ENCODE results near the gene UNC119B. TPM values are rescaled to one million over a fixed set of nuclear protein-coding genes. Genes with fewer than 3 reads are reported as not detected.

The UNC119B gene
- total RNA-seq, 1 donor from 2014 or later = 12.9 TPM

DNA sequence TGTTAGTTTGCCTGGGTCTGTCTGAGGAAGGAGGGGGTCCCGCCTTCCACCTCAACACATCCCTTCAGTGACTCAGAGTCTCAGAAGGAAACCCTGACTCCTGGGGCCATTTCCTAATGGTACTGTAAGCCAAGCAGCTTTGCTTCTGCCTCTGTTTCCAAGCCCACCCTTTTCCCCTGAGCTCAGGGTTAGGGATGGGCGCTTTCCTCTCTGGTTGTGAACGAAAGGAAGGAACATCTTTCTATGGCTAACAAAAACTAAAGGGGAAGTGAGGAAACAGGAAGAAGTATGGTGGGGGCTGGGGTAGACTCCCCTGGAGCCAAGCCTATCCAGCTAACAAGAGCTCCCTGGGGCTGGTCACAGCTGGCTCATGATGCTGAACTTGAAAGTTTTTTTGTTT is 11.6 kb upstream of the UNC119B start:
- H3K36me3 ChIP-seq (ENCODE audit: control insufficient read depth, insufficient read depth, low read length) = peaks cover 27% of the 10 kb centered on the region
- no peak overlapping the region for H3K4me3 ChIP-seq (ENCODE audit: low read depth, low read length)
- TF ChIP-seq, protein P1, sequence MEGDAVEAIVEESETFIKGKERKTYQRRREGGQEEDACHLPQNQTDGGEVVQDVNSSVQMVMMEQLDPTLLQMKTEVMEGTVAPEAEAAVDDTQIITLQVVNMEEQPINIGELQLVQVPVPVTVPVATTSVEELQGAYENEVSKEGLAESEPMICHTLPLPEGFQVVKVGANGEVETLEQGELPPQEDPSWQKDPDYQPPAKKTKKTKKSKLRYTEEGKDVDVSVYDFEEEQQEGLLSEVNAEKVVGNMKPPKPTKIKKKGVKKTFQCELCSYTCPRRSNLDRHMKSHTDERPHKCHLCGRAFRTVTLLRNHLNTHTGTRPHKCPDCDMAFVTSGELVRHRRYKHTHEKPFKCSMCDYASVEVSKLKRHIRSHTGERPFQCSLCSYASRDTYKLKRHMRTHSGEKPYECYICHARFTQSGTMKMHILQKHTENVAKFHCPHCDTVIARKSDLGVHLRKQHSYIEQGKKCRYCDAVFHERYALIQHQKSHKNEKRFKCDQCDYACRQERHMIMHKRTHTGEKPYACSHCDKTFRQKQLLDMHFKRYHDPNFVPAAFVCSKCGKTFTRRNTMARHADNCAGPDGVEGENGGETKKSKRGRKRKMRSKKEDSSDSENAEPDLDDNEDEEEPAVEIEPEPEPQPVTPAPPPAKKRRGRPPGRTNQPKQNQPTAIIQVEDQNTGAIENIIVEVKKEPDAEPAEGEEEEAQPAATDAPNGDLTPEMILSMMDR (IDR thresholded peaks at IDR 0.05; ENCODE audit: insufficient read depth, low read length, severe bottlenecking) = no peak
- FAIRE-seq = no peak
- no peak for DNase-seq (ENCODE audit: low read depth)
- no peaks in the 10 kb centered on the region for H3K27me3 ChIP-seq (ENCODE audit: control insufficient read depth, insufficient read depth, low read length)

DNA sequence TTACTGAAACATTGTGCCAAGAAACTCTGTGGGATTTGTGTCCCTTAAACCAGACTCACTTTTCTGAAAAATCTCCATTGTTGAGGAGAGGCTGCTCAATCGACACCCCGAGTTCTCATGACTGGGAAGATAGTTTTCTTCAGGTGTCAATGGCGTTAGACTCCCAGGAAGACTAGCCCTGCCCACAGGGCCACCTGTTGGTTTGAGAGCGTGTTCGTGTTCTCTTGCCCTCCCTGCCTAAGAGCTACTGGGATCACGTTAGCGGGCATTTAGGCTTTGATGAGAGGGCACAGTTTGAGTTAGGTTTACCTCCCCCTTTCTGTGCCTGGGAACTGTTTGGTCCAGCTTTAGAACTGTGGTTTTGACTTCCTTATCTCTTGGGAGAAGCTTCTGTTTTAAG is 10.7 kb upstream of the UNC119B start:
- Histone ChIP-seq H3K27me3 (ENCODE audit: control insufficient read depth, insufficient read depth, low read length) (no peaks in the 10 kb centered on the region), H3K4me3 (ENCODE audit: low read depth, low read length) (no peak overlapping the region), H3K36me3 (ENCODE audit: control insufficient read depth, insufficient read depth, low read length) (peaks cover 23% of the 10 kb centered on the region)
- DNase-seq (ENCODE audit: low read depth) (no peak), FAIRE-seq (no peak)
- TF ChIP-seq, protein P1 (IDR thresholded peaks at IDR 0.05; ENCODE audit: insufficient read depth, low read length, severe bottlenecking) = no peak

DNA sequence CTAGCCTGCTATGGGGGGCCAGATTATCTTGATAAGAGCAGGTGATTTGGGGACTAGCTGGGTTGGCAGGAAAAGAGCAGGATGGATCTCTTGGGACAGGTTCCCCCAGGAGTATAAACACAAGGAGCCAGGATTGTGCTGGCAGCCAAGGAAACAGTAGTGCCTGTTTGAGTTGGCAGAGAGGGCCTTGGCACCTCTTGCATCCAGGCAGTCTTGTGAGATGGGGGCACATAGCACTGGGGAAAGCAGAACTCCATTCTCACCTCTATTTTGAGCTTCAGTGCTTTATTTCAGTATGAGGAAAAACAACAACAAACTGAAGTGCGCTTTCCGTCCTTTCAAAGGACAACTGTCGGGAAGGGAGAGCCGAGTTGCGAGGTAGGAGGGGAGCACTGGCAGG is 9.4 kb upstream of the UNC119B start:
- no peak for FAIRE-seq

DNA sequence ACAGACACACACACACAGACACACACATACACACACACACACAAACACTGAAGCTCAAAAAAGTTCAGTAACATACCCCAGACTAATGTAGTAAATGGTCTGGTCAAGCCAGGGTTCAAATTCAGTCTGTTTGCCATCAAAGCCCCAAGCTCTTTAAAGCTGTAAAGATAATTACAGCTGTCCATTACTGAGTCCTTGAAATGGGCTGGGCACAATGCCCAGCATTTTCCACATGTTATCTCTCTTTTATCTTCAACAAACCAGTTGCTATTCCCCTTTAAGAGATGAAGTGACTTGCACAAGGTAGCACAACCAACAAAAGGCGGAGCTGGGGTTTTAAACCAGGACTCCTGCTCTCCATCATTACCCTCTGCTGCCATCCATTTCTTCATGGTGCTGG is 7.6 kb upstream of the UNC119B start:
- Histone ChIP-seq H3K36me3 (ENCODE audit: control insufficient read depth, insufficient read depth, low read length) (peaks cover 10% of the 10 kb centered on the region), H3K4me3 (ENCODE audit: low read depth, low read length) (no peak overlapping the region), H3K27me3 (ENCODE audit: control insufficient read depth, insufficient read depth, low read length) (no peaks in the 10 kb centered on the region)
- FAIRE-seq (no peak), DNase-seq (ENCODE audit: low read depth) (no peak)
- TF ChIP-seq, protein P1 (IDR thresholded peaks at IDR 0.05; ENCODE audit: insufficient read depth, low read length, severe bottlenecking) = no peak

More for the DNA sequence above, 9.4 kb upstream of the UNC119B start:
- no peak for DNase-seq (ENCODE audit: low read depth)
- Histone ChIP-seq H3K27me3 (ENCODE audit: control insufficient read depth, insufficient read depth, low read length) (no peaks in the 10 kb centered on the region), H3K36me3 (ENCODE audit: control insufficient read depth, insufficient read depth, low read length) (peaks cover 18% of the 10 kb centered on the region), H3K4me3 (ENCODE audit: low read depth, low read length) (no peak overlapping the region)
- TF ChIP-seq, protein P1 (IDR thresholded peaks at IDR 0.05; ENCODE audit: insufficient read depth, low read length, severe bottlenecking) = no peak

DNA sequence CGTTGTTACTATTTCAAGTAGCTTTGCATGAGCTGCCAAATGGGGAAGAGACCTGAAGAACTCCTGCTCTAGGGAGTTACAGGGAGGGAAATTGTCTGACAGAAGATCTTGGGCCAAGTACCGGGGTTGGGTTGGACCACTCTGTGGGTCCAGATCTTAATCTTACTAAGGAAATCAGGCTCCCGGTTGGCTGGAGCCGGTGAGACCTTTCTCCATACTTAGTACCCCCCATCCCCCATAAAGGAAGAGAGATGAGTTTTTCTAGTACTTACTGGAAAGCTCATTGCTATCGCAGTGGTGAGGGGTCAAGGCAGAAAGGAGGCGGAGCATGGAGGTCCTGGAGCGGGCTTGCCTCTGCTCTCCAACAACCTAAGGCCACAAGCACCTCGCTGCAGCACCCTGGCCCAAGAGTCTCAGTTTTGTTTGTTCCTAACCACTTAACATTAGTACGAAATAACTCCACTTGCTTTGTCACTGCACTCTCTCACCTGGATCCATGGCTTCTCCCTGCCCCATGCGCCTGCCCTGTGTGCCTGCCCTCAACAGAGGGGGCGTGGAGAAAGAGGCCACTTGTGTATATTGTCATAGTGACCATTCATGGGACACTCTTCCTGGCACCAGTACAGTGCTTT is 6.8 kb upstream of the UNC119B start:
- no peak overlapping the region for H3K4me3 ChIP-seq (ENCODE audit: low read depth, low read length)
- FAIRE-seq (no peak), DNase-seq (ENCODE audit: low read depth) (no peak)
- TF ChIP-seq, protein P1 (IDR thresholded peaks at IDR 0.05; ENCODE audit: insufficient read depth, low read length, severe bottlenecking) = no peak
- peaks cover 10% of the 10 kb centered on the region for H3K36me3 ChIP-seq (ENCODE audit: control insufficient read depth, insufficient read depth, low read length)
- no peaks in the 10 kb centered on the region for H3K27me3 ChIP-seq (ENCODE audit: control insufficient read depth, insufficient read depth, low read length)

DNA sequence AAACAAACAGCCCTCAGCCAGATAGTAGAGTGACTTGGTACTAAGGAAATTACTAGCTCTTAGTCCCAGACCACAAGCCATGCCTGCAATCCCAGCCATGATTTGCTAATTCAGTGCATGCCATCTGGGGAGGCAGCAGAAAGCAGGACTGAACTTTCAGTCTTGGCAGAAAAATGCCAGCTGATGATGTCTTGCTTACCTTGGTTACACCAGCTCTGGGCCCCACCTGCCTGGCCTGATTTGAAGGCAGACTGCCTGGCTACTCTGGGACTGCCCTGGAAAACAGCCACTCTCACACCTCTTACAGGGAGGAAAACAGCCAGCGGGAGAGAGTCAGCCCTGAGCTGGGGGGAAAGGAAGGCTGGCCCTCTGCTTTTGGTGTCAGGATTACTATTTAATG is 4.6 kb upstream of the UNC119B start:
- Histone ChIP-seq H3K36me3 (ENCODE audit: control insufficient read depth, insufficient read depth, low read length) (peaks cover 3% of the 10 kb centered on the region), H3K27me3 (ENCODE audit: control insufficient read depth, insufficient read depth, low read length) (no peaks in the 10 kb centered on the region), H3K4me3 (ENCODE audit: low read depth, low read length) (no peak overlapping the region)
- DNase-seq (ENCODE audit: low read depth) (no peak), FAIRE-seq (no peak)
- TF ChIP-seq, protein P1 (IDR thresholded peaks at IDR 0.05; ENCODE audit: insufficient read depth, low read length, severe bottlenecking) = no peak

All from bronchial epithelial cell (primary cell).